GM21381 (cell line): ENCODE measurements around the gene NAGK.
"Not testable (repeated sequence)": the region's sequence is repeated elsewhere in the genome, so short reads cannot be mapped to it uniquely, and the experiment has no call there.

Experiments used
- ATAC-seq: cut with Tn5 transposase; IDR thresholded peaks from one replicate; pipeline ENCODE4 v1.9.1; 2021; ENCODE audit warnings: mild to moderate bottlenecking, moderate library complexity; ENCODE audit not compliant: unreplicated experiment

NAGK gene

DNA sequence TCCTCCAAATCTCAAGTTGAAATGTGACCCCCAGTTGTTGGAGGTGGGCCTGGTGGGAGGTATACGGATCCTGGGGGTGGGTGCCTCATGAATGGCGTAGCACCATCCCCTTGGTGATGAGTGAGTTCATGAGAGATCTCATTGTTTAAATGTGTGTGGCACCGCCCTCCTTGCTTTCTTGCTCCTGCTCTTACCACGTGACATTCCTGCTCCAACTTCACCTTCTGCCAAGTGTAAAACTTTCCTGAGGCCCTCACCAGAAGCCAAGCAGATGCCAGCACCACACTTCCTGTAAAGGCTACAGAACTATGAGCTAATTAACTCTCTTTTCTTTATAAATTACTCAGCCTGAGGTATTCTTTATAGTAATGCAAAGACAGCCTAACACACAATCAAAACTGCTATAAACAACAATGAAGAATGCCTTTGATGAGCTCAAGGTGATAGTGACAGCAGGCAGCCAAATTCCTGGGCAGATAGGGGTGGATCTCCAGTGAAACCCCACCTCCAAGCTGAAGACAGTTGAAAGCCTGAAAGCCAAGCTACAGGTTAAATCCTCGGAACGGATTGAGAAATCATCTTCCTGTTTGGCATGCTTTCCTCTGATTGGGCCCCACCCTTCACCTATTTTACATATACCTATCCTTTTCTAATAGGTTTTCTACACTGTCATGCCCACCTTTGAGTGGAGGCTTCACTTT, 34.7 kb downstream of the NAGK start:
- ATAC-seq = no peak

DNA sequence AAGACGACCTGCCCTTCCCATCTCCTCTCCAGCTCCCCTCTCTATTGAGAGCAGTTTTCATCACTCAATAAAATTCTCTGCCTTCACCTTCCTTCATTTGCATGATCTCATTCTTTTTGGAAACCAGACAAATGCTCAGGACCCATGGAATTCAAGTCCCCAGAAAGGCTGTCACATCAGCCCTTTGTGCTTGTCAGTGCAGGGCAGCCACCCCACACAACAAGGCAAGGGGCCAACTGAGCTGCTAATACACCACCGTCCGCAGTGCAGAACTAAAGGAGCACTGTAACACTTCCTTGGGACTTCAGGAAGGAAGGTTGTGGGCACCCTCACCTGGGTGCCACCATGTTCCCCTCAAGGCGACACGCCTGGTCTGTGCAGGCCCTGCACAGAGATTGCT, 35.4 kb downstream of the NAGK start:
- ATAC-seq = no peak

DNA sequence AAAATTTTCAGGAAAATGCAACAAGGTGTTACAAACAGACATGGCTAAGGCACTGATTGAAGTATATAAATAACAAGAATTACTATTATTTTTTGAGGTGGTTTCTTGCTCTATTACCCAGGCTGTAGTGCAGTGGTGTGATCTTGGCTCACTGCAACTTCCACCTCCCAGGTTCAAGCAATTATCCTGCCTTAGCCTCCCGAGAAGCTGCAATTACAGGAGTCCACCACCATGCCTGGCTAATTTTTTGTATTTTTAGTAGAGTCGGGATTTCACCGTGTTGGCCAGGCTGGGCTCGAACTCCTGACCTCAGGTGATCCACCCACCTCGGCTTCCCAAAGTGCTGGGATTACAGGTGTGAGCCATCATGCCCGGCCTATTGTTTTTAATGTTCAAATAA, 38.0 kb downstream of the NAGK start:
- ATAC-seq = not testable (repeated sequence)

GRCh38 chr2:71108091-71108490, 39.6 kb downstream of the NAGK start:
- ATAC-seq = no peak

DNA sequence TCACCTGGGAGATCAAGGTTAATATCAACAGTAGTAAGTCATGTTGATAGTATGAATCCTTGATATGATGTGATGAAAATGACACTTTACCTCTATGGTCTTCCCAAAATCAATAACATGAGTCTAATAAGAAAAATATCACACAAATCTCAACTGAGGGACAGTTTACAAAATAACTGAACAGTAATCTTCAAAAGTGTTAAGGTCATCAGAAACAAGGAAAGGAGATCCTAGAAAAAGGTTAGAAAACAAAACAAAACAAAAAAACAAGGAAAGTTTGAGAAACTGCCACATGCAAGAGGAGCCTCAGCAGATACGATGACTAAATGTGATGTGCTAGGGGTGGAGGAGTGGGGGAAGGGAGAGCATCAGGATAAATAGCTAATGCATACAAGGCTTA, 45.4 kb downstream of the NAGK start:
- ATAC-seq = no peak

DNA sequence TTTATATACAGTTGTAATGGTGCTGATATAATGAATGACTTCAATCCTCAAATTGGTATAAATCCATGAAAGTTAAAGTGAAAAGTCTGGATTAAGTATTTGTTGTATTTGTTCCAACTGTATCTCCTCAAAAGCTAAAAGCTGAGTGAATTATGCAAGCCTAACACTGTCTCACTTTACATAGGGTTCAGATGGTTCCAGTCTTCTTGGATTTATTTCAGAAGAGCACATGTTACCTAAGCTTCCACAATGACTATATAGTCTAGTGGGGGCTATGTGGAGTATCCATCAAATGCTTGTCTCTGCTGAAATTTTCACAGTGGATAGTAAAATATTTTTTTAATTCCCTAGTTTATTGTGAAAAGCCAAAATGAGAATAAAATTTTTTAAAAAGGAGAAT, 48.6 kb downstream of the NAGK start:
- no peak for ATAC-seq

DNA sequence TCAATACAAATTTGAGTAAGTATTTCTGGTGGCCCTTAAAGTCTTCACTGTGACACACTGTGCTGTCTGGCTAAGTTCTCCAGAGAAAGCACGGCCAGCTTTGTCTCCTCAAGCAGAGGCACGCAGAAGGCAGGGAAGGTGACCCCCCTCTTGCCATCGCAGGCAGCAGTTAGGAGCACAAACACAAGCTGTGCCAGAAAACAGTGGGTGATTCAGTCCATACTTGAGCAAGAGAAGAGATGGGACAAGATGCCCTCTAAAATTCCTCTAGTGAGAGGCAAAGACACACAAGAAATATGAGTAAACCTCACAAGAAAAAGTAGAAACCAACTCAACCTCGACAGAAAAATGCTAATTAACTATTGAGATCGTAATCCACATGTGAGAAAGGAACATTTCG, 51.7 kb downstream of the NAGK start:
- ATAC-seq = no peak

GRCh38 chr2:71121479-71121878, 53.0 kb downstream of the NAGK start:
- no peak for ATAC-seq

GRCh38 chr2:71122387-71123298, 54.2 kb downstream of the NAGK start:
- no peak for ATAC-seq

DNA sequence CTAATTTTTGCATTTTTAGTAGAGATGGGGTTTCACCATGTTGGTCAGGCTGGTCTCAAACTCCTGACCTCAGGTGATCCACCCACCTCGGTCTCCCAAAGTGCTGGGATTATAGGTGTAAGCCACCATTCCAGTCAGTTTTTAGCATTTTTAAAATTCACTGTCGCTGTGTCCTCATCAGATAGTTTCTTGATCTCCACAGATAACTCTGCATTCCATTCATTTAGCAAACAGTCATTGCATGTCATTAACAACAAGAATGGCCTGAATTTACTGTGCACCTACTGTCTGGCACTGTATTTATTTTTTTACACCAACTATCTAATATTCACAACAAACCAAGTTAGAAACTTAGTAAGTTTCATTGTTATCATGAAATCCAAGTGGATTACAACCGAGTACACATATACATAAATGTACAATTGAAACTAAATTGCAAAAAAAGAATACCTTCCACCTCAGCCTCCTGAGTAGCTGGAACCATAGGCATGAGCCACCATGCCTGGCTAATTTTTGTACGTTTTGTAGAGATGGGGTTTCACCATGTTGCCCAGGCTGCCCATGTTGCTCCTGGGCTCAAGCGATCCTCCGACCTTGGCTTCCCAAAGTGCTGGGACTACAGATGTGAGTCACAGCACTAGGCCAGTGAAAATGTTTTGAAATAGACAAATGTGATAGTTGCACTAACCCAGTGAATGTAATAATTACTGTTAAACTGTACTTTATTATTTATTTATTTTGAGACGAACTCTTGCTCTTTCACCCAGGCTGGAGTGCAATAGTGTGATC, 57.3 kb downstream of the NAGK start:
- no peak for ATAC-seq

GRCh38 chr2:71126957-71127356, 58.5 kb downstream of the NAGK start:
- no peak for ATAC-seq
